SK-N-SH (cell line): ENCODE measurements around the gene TPCN2. TPM values are rescaled to one million over a fixed set of nuclear protein-coding genes. Genes with fewer than 3 reads are reported as not detected.

Experiments used
- CTCF ChIA-PET: fragments of 300-600, 350-600 bp; formaldehyde crosslinking; extraction: SDS; loops from one replicate; lab custom pipeline; 2021; lab: Yijun Ruan, JAX
- POLR2A ChIA-PET: fragments of 350-600 bp; sonication (Branson Sonifier 250); formaldehyde crosslinking; extraction: SDS; loops from one replicate; lab custom pipeline; 2020; ENCODE audit warnings: antibody characterized with exemption, inconsistent platforms; lab: Yijun Ruan, JAX
- DNase-seq: peaks from one replicate; pipeline ENCODE4 v3.0.0; 2012
- H2AFZ ChIP-seq: fragments of 200-600 bp; sonication (generic); 2 replicates; pipeline ENCODE4 v1.8.1; 2016; ENCODE audit warnings: antibody characterized with exemption, mild to moderate bottlenecking, low read depth
- H3F3A ChIP-seq: fragments of 200-600 bp; sonication (generic); replicated peaks from 2 replicates; pipeline ENCODE3; 2016; ENCODE audit warnings: antibody characterized with exemption, mild to moderate bottlenecking; ENCODE audit not compliant: insufficient read depth
- H3K27ac ChIP-seq, 2 experiments: fragments of 200-500 bp in 1 of 2; fragments of 200-600 bp in 1 of 2; sonication (Bioruptor generic) in 1 of 2; sonication (generic), shearing (Covaris generic) in 1 of 2; 2 replicates each; pipeline versions ENCODE4 v1.5.1 to v1.6.1; 2014 to 2016; ENCODE audit warnings: low read depth in 2 of 2, inconsistent platforms in 1 of 2, low read length in 1 of 2, mild to moderate bottlenecking in 1 of 2, mixed read lengths in 1 of 2
- H3K27me3 ChIP-seq: fragments of 200-600 bp; sonication (generic), shearing (Covaris generic); 2 replicates; pipeline ENCODE4 v1.6.1; 2016; ENCODE audit warnings: mixed run types; ENCODE audit not compliant: insufficient read depth
- H3K36me3 ChIP-seq, 2 experiments: fragments of 200-500 bp in 1 of 2; fragments of 200-600 bp in 1 of 2; sonication (Bioruptor generic) in 1 of 2; sonication (generic) in 1 of 2; replicated peaks in 1 of 2; 2 replicates each; pipeline versions ENCODE3 to v1.5.1; 2014 to 2016; ENCODE audit warnings: low read length in 1 of 2, mild to moderate bottlenecking in 1 of 2; ENCODE audit not compliant: insufficient read depth in 2 of 2, control insufficient read depth in 1 of 2
- H3K4me1 ChIP-seq, 2 experiments: fragments of 200-500 bp in 1 of 2; fragments of 200-600 bp in 1 of 2; sonication (Bioruptor generic) in 1 of 2; sonication (generic), shearing (Covaris generic) in 1 of 2; 2 replicates each; pipeline versions ENCODE4 v1.5.1 to v1.6.1; 2014 to 2016; ENCODE audit warnings: low read depth in 1 of 2, low read length in 1 of 2, mixed run types in 1 of 2; ENCODE audit not compliant: insufficient read depth in 2 of 2, control insufficient read depth in 1 of 2
- H3K4me2 ChIP-seq: fragments of 200-600 bp; sonication (generic), shearing (Covaris generic); 2 replicates; pipeline ENCODE4 v1.6.1; 2017; ENCODE audit warnings: mixed run types
- H3K4me3 ChIP-seq, 2 experiments: fragments of 200-500 bp in 1 of 2; fragments of 200-600 bp in 1 of 2; sonication (Bioruptor generic) in 1 of 2; sonication (generic), shearing (Covaris generic) in 1 of 2; 2 replicates each; pipeline versions ENCODE4 v1.5.1 to v1.8.1; 2014 to 2016; ENCODE audit warnings: low read depth in 2 of 2, inconsistent platforms in 1 of 2, low read length in 1 of 2, mild to moderate bottlenecking in 1 of 2, mixed read lengths in 1 of 2, moderate library complexity in 1 of 2
- H3K79me2 ChIP-seq: fragments of 200-600 bp; sonication (generic); 2 replicates; pipeline ENCODE4 v1.8.1; 2017; ENCODE audit warnings: mild to moderate bottlenecking; ENCODE audit not compliant: insufficient read depth
- H3K9ac ChIP-seq: fragments of 200-600 bp; sonication (generic); 2 replicates; pipeline ENCODE4 v1.6.1; 2017; ENCODE audit warnings: mixed run types
- H3K9me2 ChIP-seq: fragments of 200-600 bp; sonication (generic); 2 replicates; pipeline ENCODE4 v1.6.1; 2017; ENCODE audit warnings: mixed run types
- H3K9me3 ChIP-seq: fragments of 200-600 bp; sonication (generic); 2 replicates; pipeline ENCODE4 v1.6.1; 2017; ENCODE audit warnings: mixed run types, mild to moderate bottlenecking, moderate library complexity
- H4K20me1 ChIP-seq: fragments of 200-600 bp; sonication (generic); 2 replicates; pipeline ENCODE4 v1.6.1; 2017; ENCODE audit warnings: mild to moderate bottlenecking, mixed run types; ENCODE audit not compliant: insufficient read depth
- ELF1 ChIP-seq: IDR thresholded peaks from 2 replicates; pipeline ENCODE4 v1.4.0; 2012
- EP300 ChIP-seq, 2 experiments: IDR thresholded peaks; 2 replicates each; pipeline versions ENCODE4 v1.4.0 to v1.6.1; 2012; ENCODE audit warnings: borderline replicate concordance in 1 of 2, low read depth in 1 of 2, low read length in 1 of 2
- FOSL2 ChIP-seq: IDR thresholded peaks from 2 replicates; pipeline ENCODE4 v1.4.0; 2012; ENCODE audit warnings: low read depth, mild to moderate bottlenecking, moderate library complexity, borderline replicate concordance
- FOXM1 ChIP-seq: IDR thresholded peaks from 2 replicates; pipeline ENCODE4 v1.4.0; 2012; ENCODE audit warnings: low read depth, mild to moderate bottlenecking
- GABPA ChIP-seq: IDR thresholded peaks from 2 replicates; pipeline ENCODE4 v1.4.0; 2012; ENCODE audit warnings: low read depth, mild to moderate bottlenecking
- JUND ChIP-seq: IDR thresholded peaks from 2 replicates; pipeline ENCODE4 v1.4.0; 2012
- MEF2A ChIP-seq: IDR thresholded peaks from 2 replicates; pipeline ENCODE4 v1.4.0; 2012; ENCODE audit warnings: low read depth, borderline replicate concordance
- NFIC ChIP-seq: IDR thresholded peaks from 2 replicates; pipeline ENCODE4 v1.4.0; 2012; ENCODE audit warnings: borderline replicate concordance
- NRF1 ChIP-seq: IDR thresholded peaks from 2 replicates; pipeline ENCODE4 v1.6.1; 2012; ENCODE audit warnings: low read depth, mild to moderate bottlenecking, low read length
- PBX3 ChIP-seq: IDR thresholded peaks from 2 replicates; pipeline ENCODE4; 2012
- RCOR1 ChIP-seq: fragments of 150-350 bp; IDR thresholded peaks from 2 replicates; pipeline ENCODE4 v1.6.1; 2017; ENCODE audit warnings: antibody characterized with exemption, low read length
- RXRA ChIP-seq: IDR thresholded peaks from 2 replicates; pipeline ENCODE4 v1.4.0; 2012; ENCODE audit warnings: low read depth, mild to moderate bottlenecking, borderline replicate concordance
- SIN3A ChIP-seq: IDR thresholded peaks from 2 replicates; pipeline ENCODE4 v1.6.1; 2012; ENCODE audit warnings: low read depth, mild to moderate bottlenecking, low read length, moderate library complexity, borderline replicate concordance
- TAF1 ChIP-seq: IDR thresholded peaks from 2 replicates; pipeline ENCODE4 v1.6.1; 2012; ENCODE audit warnings: low read depth, mild to moderate bottlenecking, low read length, moderate library complexity, borderline replicate concordance
- TCF12 ChIP-seq: IDR thresholded peaks from 2 replicates; pipeline ENCODE4 v1.4.0; 2012
- USF1 ChIP-seq: IDR thresholded peaks from 2 replicates; pipeline ENCODE4 v1.4.0; 2012; ENCODE audit warnings: low read depth, borderline replicate concordance
- USF2 ChIP-seq: fragments of 150-350 bp; IDR thresholded peaks from 2 replicates; pipeline ENCODE4 v1.6.1; 2017; ENCODE audit warnings: antibody characterized with exemption, low read length, low read depth, borderline replicate concordance
- YY1 ChIP-seq: IDR thresholded peaks from 2 replicates; pipeline ENCODE4 v1.4.0; 2012; ENCODE audit warnings: low read depth, mild to moderate bottlenecking
- WGBS: methylation state at CpG from one replicate; pipeline ENCODE4 v1.1.6; 2017; ENCODE audit warnings: low lambda C conversion rate; 5-methylcytosine and 5-hydroxymethylcytosine counted together
- polyA plus RNA-seq, 3 experiments: library from polyadenylated mRNA; depleted of rRNA; stranded (reverse); fragments of >200 nt; gene quantifications; 2 replicates each; pipeline ENCODE4 v1.2.3, GENCODE V29; 2012

TPCN2 gene
- polyA plus RNA-seq, 1 of the 3 experiments (the other 2 are of a cell fraction): 8.7 TPM

DNA sequence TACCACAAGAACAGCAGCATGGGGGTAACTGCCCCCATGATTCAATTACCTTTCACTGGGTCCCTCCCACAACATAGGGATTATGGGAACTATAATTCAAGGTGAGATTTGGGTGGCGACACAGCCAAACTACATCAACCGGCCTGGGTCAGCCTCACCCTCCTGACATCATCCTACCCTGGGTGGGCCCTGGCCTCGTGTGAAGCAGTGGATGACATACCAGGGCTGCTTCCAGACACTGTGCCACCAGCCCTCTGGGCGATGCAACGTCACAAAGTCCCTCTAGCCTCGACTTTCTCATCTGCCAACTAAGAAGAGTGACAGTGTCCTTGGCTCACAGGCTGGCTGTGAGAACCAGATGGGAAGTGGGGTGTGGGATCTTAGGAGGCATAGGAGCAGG, 8.7 kb upstream of the TPCN2 start:
- no peak for DNase-seq
- Histone ChIP-seq H4K20me1 (no peaks in the 10 kb centered on the region), H3F3A (no peaks in the 10 kb centered on the region), H3K9me3 (no peaks in the 10 kb centered on the region), H2AFZ (no peak overlapping the region), H3K27me3 (no peaks in the 10 kb centered on the region), H3K79me2 (no peaks in the 10 kb centered on the region), H3K9ac (no peak overlapping the region), H3K9me2 (no peaks in the 10 kb centered on the region), H3K4me3 (no peak overlapping the region), H3K36me3 (no peaks in the 10 kb centered on the region), H3K4me2 (peak overlapping the region; percentile 50; the same call in 1 of the 2 replicates), H3K4me1 (peaks cover 2 to 25% of the 10 kb centered on the region in 2 experiments; a peak in 3 of 4 replicates), H3K27ac (peak overlapping the region in 1 of 2 experiments; percentile 72; a peak in 1 of 4 replicates)
- ChIA-PET POLR2A (no interaction called here), CTCF (no interaction called here)
- WGBS: 81% methylated on average over 6 of the region's 6 CpGs
- no peak for TF ChIP-seq EP300 (IDR thresholded peaks at IDR 0.05; ENCODE audit: borderline replicate concordance in 1 of 2, low read depth in 1 of 2, low read length in 1 of 2)
- TF ChIP-seq TCF12: no peak
- TF ChIP-seq NRF1: no peak

GRCh38 chr11:69040581-69041260, 8.0 kb upstream of the TPCN2 start:
- Histone ChIP-seq H3K9me2 (no peaks in the 10 kb centered on the region), H3K36me3 (no peaks in the 10 kb centered on the region), H3K9ac (no peak overlapping the region), H2AFZ (0 out of 2 replicates have a peak overlapping the region, but pooled peaks have one; percentile 33), H3K4me3 (no peak overlapping the region; a peak in 1 of 4 replicates), H3K27ac (peak overlapping the region in 1 of 2 experiments; percentile 72; a peak in 1 of 4 replicates), H3K79me2 (no peaks in the 10 kb centered on the region), H3K4me2 (peak overlapping the region; percentile 50; the same call in 1 of the 2 replicates), H3K4me1 (peaks cover 2 to 25% of the 10 kb centered on the region in 2 experiments; a peak in 3 of 4 replicates), H3K9me3 (no peaks in the 10 kb centered on the region), H3F3A (no peaks in the 10 kb centered on the region), H4K20me1 (no peaks in the 10 kb centered on the region)
- POLR2A ChIA-PET: no interaction called here
- DNase-seq: no peak
- WGBS: 79% methylated on average over 4 of the region's 4 CpGs
- TF ChIP-seq USF1: peak; percentile 75; the same call in 1 of the 2 replicates
- peak; percentile 59; the same call in 1 of the 2 replicates for TF ChIP-seq FOSL2
- no peak for TF ChIP-seq FOXM1
- TF ChIP-seq TCF12: peak; percentile 65
- TF ChIP-seq NFIC: peak; percentile 34; the same call in 1 of the 2 replicates
- TF ChIP-seq JUND: peak; percentile 25; the same call in 1 of the 2 replicates
- TF ChIP-seq ELF1: no peak
- TF ChIP-seq, all 33 proteins: peak for 5
- CTCF ChIA-PET: interaction anchor here (1.0 kb wide), 1 partner anchor 10 kb away, joined by 3 read pairs; no protein-coding TSS in a partner anchor
- H3K27me3 ChIP-seq: no peaks in the 10 kb centered on the region

DNA sequence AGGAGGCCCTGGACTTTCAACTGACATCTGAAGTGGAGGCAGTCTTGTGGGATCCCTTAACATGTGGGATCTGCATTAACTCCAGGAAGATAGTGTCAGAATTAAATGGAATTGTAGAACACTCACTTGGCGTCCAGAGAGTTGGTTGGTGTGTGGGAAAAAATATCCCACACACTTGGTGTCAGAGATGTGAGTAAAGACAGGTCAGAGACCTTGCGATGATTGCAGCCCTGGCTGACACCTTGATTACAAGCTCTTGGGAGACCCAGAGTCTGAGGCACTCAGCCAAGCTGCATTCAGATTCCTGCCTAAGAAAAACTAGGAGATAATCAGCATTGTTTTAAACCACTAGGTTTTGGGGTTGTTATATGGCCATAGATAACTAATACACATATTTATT, 7.2 kb upstream of the TPCN2 start:
- Histone ChIP-seq H2AFZ (0 out of 2 replicates have a peak overlapping the region, but pooled peaks have one; percentile 33), H3F3A (no peaks in the 10 kb centered on the region), H3K9me2 (no peaks in the 10 kb centered on the region), H3K4me2 (peak overlapping the region; percentile 50; the same call in 1 of the 2 replicates), H4K20me1 (no peaks in the 10 kb centered on the region), H3K4me3 (no peak overlapping the region), H3K27ac (peak overlapping the region in 1 of 2 experiments; percentile 72; a peak in 1 of 4 replicates), H3K9ac (no peak overlapping the region), H3K9me3 (no peaks in the 10 kb centered on the region), H3K36me3 (no peaks in the 10 kb centered on the region), H3K4me1 (peaks cover 2 to 25% of the 10 kb centered on the region in 2 experiments; a peak in 3 of 4 replicates), H3K79me2 (no peaks in the 10 kb centered on the region), H3K27me3 (no peaks in the 10 kb centered on the region)
- no peak for DNase-seq
- 86% methylated on average over 2 of the region's 2 CpGs for WGBS
- ChIA-PET CTCF (interaction anchor here (0.6 to 1.0 kb wide), 2 partner anchors 11 to 60 kb away, joined by 3 read pairs; no protein-coding TSS in a partner anchor), POLR2A (no interaction called here)
- no peak for TF ChIP-seq SIN3A
- no peak for TF ChIP-seq FOXM1
- TF ChIP-seq TAF1: no peak
- TF ChIP-seq RCOR1: no peak
- TF ChIP-seq GABPA: no peak
- no peak for TF ChIP-seq MEF2A
- TF ChIP-seq ELF1: no peak
- TF ChIP-seq USF1: no peak
- TF ChIP-seq USF2: no peak
- no peak for TF ChIP-seq YY1
- TF ChIP-seq PBX3: no peak
- TF ChIP-seq RXRA: no peak
